HG02852 (cell line): ENCODE data around the gene PON1.

Experiments
- ATAC-seq: cut with Tn5 transposase; IDR thresholded peaks from one replicate; pipeline ENCODE4 v1.9.1; 2021; ENCODE audit warnings: mild to moderate bottlenecking, moderate library complexity; ENCODE audit not compliant: unreplicated experiment

The PON1 gene

DNA sequence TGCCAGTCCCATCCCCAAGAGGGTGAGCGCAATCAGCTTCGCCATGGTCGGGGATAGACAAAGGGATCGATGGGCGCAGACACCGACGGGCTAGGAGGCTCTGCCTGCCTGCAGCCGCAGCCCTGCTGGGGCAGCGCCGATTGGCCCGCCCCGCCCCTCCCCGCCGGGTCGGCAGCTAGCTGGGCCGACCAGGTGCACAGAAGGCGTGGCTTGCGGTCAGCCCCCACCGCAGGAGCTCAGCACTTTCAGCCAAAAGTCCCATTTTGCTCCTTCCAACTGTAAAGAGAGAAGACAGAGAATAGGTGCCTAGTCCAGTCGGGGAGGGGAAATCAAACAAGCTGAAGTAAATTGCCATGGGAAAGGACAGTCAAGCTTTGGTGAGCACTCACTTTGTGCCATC, at the start of gene PON1:
PON1 (minus strand) TSS at position 102 of the 400 bp plus-strand sequence; CDS start at position 45, 57 bp downstream.
- ATAC-seq = peak; percentile 48

GRCh38 chr7:95373323-95373722, 49.0 kb upstream of the PON1 start:
- no peak for ATAC-seq

GRCh38 chr7:95368235-95368634, 43.9 kb upstream of the PON1 start:
- ATAC-seq = no peak

DNA sequence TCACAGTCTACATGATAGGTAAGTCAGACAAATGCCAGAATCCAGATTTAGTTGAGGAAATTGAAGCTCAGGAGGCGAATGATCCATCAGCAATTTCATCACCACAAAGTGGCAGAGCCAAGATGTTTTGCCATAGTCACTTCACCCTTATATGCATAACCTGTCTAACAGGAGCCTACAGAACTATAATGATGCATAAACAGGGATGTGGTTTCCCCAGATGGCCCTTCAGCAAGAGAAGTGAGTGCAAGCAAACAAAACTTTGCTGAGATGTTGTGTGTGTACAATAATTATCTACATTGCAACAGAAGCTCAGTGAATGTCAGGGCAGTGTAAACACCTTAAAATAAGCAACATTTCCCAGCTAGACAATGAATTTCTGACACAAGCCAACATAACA, 43.3 kb upstream of the PON1 start:
- no peak for ATAC-seq

- no peak for ATAC-seq
Observed at GRCh38 chr7:95365151-95365550, 40.8 kb upstream of the PON1 start.

DNA sequence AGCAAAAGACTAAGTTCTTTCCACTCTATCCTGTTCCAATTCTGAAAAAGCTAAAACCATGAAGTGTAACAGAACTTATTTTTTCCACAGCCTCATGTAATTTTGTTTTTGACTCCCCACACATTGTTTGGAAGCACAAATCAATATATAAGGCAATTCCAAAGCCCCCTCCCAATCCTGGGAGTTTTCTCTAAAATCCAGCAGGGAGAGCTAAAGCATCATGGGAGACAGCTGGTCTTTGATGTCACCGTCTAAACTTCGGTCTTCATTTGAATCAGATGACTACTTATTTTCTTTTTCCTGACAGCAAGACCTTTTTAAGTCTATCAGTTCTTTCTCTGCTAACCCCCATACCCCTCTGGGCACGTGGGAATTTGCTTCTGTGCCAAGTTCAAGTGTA, 33.3 kb upstream of the PON1 start:
- ATAC-seq = no peak

DNA sequence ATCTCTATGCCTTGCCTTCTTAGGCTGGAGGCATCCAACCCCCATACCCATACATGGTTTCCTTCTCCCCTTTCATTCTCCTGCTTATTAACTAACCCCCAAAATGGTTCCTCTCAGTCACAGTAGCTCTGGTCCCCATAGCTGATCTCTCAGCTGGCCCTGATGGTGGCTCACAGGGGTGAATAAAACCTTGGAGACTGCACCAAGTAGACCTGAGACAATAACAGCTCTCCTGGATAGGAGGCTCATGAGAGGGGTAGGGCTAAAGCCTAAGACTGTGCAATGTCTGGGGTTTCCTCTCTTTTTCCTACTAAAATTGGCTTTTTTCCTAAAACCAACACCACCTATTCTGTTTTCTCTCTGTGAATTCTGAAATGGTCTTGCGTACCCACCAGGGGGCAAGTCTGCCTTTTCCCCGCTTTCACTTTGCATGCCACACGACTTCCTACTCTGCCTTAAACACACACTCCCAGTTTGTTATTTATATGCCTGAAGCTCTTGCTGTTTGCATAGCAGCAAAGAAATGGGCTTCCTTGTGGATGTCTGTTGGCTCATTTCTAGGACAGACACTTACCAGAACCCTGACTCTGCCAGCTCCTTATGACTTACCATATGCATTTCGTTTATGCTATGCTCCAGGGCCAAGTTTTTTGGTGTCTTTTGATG, 18.4 kb upstream of the PON1 start:
- ATAC-seq = no peak

DNA sequence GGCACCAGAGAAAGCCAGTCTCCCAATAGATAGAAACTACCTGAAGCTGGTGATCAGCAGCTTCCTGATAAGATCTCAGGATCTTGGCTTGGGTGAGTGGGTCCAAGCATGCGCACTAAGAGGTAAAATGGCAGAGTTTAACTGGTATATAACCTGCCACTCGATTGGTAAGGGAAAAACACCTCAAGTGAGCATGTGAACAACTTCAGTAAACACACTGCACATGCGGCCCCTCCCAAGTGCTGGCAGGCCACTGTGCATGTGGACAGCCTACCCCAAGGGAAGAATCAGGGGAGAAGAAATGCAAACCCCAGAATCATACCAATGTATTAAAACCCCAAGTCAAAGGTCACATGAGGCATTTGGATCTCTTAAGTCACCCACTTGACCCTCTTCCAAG, 17.7 kb upstream of the PON1 start:
- ATAC-seq = no peak

GRCh38 chr7:95340491-95340890, 16.2 kb upstream of the PON1 start:
- ATAC-seq = no peak

DNA sequence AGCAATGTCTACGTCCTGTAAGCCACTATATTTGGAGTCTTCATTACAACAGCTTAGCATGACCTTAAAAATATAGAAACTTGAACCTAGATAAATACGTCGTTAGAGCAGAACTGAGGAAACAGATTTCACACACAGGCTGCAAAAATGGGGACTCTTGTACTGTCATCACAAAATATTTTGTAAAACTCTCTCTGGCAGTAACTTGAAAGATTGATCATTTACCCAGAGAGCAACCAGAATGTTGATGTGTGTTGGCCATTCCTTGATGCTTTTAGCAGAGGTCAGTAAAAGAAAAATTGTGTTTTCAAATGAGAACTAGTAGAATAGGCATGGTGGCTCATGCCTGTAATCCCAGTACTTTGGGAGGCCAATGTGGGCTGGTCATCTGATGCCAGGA, 14.5 kb upstream of the PON1 start:
- ATAC-seq = no peak

DNA sequence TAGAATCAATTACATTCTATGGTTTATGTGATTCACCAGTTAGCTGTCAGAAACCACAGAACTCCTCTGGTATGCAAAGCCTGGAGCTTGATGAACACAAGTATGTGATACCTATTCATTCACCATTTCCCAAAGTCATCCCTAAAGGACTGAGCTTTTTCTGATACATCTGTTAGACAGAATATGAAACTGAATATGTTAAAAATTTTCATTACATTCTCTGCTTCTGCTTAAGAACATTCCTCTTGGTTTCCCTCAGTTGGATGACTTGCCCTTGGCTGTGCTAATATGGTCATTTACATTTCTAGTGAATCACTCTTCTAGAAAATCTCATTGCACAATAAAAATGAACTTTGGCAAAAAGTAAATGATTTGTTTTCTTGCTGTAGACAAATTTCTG, 10.8 kb upstream of the PON1 start:
- ATAC-seq = no peak

GRCh38 chr7:95334447-95334846, 10.1 kb upstream of the PON1 start:
- ATAC-seq = no peak

DNA sequence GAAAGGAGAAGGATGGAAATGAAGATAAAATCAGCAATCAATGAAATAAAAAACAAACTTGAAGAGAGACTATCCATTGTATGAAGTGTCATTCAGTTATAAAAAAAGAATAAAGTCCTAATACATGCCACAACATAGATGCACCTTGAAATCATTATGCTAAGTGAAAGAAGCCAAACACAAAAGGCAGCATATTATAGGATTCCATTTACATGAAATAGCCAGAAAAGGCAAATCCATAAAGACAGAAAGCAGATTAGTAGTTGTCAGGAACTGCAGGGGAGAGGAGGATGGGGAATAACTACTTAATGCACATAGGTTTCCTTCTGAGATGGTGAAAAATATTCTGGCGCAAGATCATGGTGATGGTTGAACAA, 6.6 kb upstream of the PON1 start:
- ATAC-seq = peak; percentile 24

- peak; percentile 98 for ATAC-seq
Observed at GRCh38 chr7:95330204-95330960, 6.0 kb upstream of the PON1 start.

DNA sequence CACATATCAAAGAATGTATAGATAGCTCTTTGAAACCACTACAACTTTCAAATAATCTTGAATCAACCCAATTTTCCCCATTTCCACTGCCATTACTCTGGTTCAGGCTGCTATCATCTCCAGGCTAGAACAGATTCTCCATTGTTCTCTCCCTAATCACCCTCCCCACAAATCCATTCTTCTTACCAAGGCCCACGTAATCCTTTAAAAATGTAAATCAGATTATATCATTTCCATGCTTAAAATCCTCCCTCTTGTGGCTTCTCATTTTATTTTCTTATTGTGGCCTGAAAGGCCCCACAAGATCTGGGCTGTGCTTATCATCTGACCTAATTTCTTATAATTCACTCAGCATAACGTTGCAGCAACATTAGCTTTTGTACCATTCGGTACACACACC, 3.0 kb upstream of the PON1 start:
- ATAC-seq = no peak

- no peak for ATAC-seq
Observed at GRCh38 chr7:95323410-95324129, 762 bp downstream of the PON1 start.

DNA sequence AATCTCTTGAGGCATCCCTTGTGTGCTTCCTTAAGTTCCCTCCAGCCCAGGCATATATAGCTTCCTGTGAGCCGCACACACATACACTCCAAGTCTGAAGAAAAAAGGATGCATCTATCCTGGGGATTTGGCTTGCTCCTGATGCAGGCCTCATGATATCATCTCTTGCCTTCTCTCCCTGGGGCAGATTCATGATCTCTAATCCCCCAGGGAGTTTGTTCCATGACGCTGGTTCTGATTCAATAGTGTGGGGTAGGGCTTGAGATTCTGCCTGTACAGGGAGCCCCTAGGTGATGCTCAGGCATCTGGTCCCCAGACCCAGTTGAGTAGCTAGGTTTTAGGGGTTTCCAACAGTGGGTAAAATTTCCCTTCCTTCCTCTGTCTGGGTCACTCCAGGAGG, 1.5 kb downstream of the PON1 start:
- ATAC-seq = no peak

DNA sequence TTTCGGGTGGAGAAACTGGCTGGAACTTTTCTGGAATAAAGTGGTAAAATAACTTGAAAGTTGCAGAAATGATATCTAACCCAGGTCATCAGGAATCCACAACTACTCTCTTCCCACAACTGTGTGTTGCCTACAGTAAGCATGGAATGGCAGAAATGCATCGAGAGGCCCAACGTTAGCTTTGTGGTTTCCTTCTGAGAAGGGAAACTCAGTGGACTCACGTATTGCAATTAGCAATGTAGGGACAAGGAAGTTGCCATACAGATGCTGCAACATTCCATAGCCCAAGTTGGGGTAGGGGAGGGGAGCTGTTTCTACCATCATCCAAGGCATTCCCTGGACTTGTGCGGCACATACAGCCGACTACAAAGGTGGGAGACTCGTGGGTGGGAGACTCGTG, 1.9 kb downstream of the PON1 start:
- ATAC-seq = no peak

DNA sequence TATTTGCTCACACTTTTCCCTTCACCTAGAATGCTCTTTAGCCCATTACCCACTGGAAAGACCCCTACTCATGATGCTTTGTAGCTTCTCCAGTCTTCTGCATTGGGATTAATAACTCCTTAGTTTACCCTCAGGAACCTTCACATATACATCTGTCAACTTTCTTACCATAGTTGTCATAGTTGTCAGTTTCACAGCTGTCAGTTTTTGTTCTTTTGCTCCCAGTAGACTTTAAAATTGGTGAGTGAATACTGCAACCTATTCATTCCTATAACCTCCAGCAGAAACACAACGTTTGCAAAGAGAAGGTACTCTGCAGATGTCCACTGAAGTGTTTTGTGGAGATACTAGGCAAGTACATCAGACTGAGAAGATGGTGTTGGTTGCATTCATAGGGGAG, 2.6 kb downstream of the PON1 start:
- no peak for ATAC-seq

DNA sequence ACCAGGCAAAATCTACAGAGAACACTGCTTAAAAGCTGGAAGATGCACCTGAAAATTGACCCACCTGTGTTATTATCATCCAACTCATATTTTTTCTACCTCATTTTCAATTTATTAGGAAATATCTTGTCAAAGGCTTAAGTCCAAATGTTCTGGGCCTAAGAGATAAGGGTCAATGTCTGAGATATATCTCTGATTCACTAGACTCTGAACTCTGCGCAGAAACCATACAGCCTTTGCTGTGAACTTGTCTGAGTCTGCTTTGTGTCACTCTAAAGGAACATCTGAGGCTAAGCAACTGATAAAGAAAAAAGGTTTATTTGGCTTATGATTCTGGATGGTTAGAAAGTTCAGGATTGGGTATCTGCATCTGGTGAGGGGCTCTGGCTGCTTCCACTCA, 3.7 kb downstream of the PON1 start:
- ATAC-seq = no peak

DNA sequence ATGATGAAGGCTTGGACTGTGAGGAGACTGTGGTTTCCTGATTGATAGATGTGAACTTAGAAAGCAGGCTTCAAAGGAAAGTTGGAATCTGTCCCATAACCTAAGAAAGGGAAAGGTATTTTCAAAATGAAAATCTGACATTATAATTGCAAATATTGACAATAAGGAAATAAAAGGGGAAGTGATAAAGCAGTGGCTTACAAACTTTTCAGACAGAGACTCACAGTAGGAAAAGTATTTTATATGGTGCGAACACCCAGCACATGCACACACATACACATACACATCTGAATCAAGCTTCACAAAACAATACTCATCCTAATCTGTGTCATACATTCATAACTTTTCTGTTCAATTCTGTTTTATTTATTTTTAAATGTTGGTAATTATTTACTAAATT, 4.8 kb downstream of the PON1 start:
- no peak for ATAC-seq

DNA sequence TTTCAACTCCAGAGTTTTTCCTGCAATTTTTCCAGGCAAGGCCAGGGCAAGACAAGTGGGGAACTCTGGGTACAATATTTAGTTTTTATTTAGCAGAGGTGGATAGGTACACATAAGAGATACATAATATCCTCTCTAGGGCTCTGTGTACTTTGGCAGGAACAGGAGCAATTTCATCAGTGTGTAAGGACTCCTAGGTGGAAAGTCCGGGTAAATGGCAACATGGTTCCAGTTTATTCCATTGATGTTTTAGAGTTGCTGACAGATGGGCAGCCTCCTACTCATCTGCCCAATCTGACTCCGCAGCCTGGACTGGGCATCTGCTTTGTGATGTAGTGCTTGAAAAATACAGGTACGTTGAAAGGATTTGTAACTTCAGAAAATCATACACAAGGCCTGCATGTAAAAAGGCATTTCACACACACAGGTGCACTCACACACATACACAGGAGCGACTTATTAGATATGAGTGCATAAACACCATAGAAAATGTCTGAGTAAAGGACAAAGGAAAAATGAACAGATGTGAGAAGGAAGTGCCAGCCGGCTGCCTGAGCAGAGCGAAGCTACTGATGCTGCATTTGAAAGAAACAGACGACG, 5.7 kb downstream of the PON1 start:
- no peak for ATAC-seq
